GM23338 (cell line): ENCODE results near the gene ADA. TPM values are rescaled to one million over a fixed set of nuclear protein-coding genes. Genes with fewer than 3 reads are reported as not detected.

Experiments used
- ATAC-seq: fragments of 200-7000 bp; cut with Tn5 transposase; 3 replicates; pipeline ENCODE4 v1.9.1; 2020
- DNase-seq: peaks from one replicate; pipeline ENCODE4 v3.0.0-alpha.2; 2015; ENCODE audit warnings: low spot score
- H2AFZ ChIP-seq: fragments of 200-600 bp; sonication (generic); 2 replicates; pipeline ENCODE4 v1.8.0; 2016; ENCODE audit warnings: antibody characterized with exemption, mild to moderate bottlenecking, moderate library complexity
- H3F3A ChIP-seq: fragments of 200-600 bp; sonication (generic); replicated peaks from 2 replicates; pipeline ENCODE4 v1.8.0; 2017; ENCODE audit warnings: antibody characterized with exemption, mixed run types, low read depth
- H3K27ac ChIP-seq: fragments of 200-600 bp; sonication (generic); 2 replicates; pipeline ENCODE4 v1.6.1; 2016; ENCODE audit warnings: low read depth
- H3K27me3 ChIP-seq: fragments of 200-600 bp; sonication (generic); 2 replicates; pipeline ENCODE4 v1.8.0; 2016; ENCODE audit warnings: mild to moderate bottlenecking, mixed run types, moderate library complexity; ENCODE audit not compliant: insufficient read depth
- H3K36me3 ChIP-seq: fragments of 200-600 bp; sonication (generic); 2 replicates; pipeline ENCODE4 v1.8.0; 2016; ENCODE audit warnings: mild to moderate bottlenecking; ENCODE audit not compliant: insufficient read depth
- H3K4me1 ChIP-seq: fragments of 200-600 bp; sonication (generic); 2 replicates; pipeline ENCODE4 v1.8.0; 2016; ENCODE audit warnings: mild to moderate bottlenecking, moderate library complexity; ENCODE audit not compliant: insufficient read depth
- H3K4me2 ChIP-seq: fragments of 200-600 bp; sonication (generic); 2 replicates; pipeline ENCODE4 v1.7.1; 2017; ENCODE audit warnings: mixed run types
- H3K4me3 ChIP-seq: fragments of 200-600 bp; sonication (generic); 2 replicates; pipeline ENCODE4 v1.6.1; 2016; ENCODE audit warnings: mixed run types
- H3K79me2 ChIP-seq: fragments of 200-600 bp; sonication (generic); replicated peaks from 2 replicates; pipeline ENCODE4 v1.8.0; 2017; ENCODE audit warnings: mild to moderate bottlenecking; ENCODE audit not compliant: insufficient read depth
- H3K9me2 ChIP-seq: fragments of 200-600 bp; sonication (generic); 2 replicates; pipeline ENCODE4 v1.8.0; 2017; ENCODE audit not compliant: insufficient read depth
- H4K20me1 ChIP-seq: fragments of 200-600 bp; sonication (generic); replicated peaks from 2 replicates; pipeline ENCODE4 v1.8.0; 2017; ENCODE audit warnings: mild to moderate bottlenecking; ENCODE audit not compliant: insufficient read depth
- H3K27ac Mint-ChIP-seq: 2 replicates; pipeline ENCODE4 v1.8.0; 2020; ENCODE audit warnings: inconsistent platforms, mild to moderate bottlenecking, moderate library complexity, mixed read lengths
- H3K27me3 Mint-ChIP-seq: 3 replicates; pipeline ENCODE4 v1.8.0; 2022; ENCODE audit warnings: low read depth, mild to moderate bottlenecking, moderate library complexity, mixed read lengths, inconsistent platforms; ENCODE audit not compliant: insufficient read depth, poor library complexity
- H3K36me3 Mint-ChIP-seq: 3 replicates; pipeline ENCODE4 v1.8.0; 2021; ENCODE audit warnings: low read depth, mild to moderate bottlenecking, inconsistent platforms, moderate library complexity, mixed read lengths
- H3K4me1 Mint-ChIP-seq: 3 replicates; pipeline ENCODE4 v1.8.0; 2020; ENCODE audit warnings: mild to moderate bottlenecking, inconsistent platforms, mixed read lengths
- H3K4me3 Mint-ChIP-seq: 3 replicates; pipeline ENCODE4 v1.8.0; 2021; ENCODE audit warnings: moderate library complexity, mild to moderate bottlenecking, inconsistent platforms, mixed read lengths
- H3K9me3 Mint-ChIP-seq: 3 replicates; pipeline ENCODE4 v1.8.0; 2020; ENCODE audit warnings: moderate library complexity, mild to moderate bottlenecking, inconsistent platforms, mixed read lengths
- CTCF ChIP-seq, 2 experiments: fragments of 200-600 bp in 1 of 2; sonication (generic) in 1 of 2; conservative IDR thresholded peaks; 2 replicates each; pipeline versions ENCODE4 v1.5.1 to v1.6.1; 2016 to 2017; ENCODE audit warnings: antibody characterized with exemption in 2 of 2, low read depth in 2 of 2, mild to moderate bottlenecking in 2 of 2, moderate library complexity in 1 of 2
- EZH2 ChIP-seq: fragments of 200-600 bp; sonication (generic); IDR thresholded peaks from one replicate; pipeline ENCODE4 v1.8.0; 2017; ENCODE audit warnings: antibody characterized with exemption, mild to moderate bottlenecking, low read depth; ENCODE audit not compliant: unreplicated experiment
- EZH2phosphoT487 ChIP-seq: fragments of 200-600 bp; sonication (generic); IDR thresholded peaks from one replicate; pipeline ENCODE4 v1.8.1; 2018; ENCODE audit warnings: antibody characterized with exemption; ENCODE audit not compliant: unreplicated experiment
- REST ChIP-seq: IDR thresholded peaks from one replicate; pipeline ENCODE4 v1.6.1; 2018; ENCODE audit warnings: antibody characterized with exemption; ENCODE audit not compliant: unreplicated experiment
- STAT1 ChIP-seq: IDR thresholded peaks from one replicate; pipeline ENCODE4 v1.6.1; 2016; ENCODE audit warnings: antibody characterized with exemption; ENCODE audit not compliant: unreplicated experiment
- ZNF114 ChIP-seq: fragments of 250-450 bp; sonication (Bioruptor Pico); IDR thresholded peaks from 2 replicates; pipeline ENCODE4 v1.5.0; 2020; ENCODE audit warnings: mild to moderate bottlenecking, moderate library complexity
- ZNF331 ChIP-seq: fragments of 250-450 bp; sonication (Bioruptor Pico); IDR thresholded peaks from 2 replicates; pipeline ENCODE4 v1.5.0; 2020; ENCODE audit warnings: low read depth, mild to moderate bottlenecking, moderate library complexity
- ZNF462 ChIP-seq: fragments of 250-450 bp; sonication (Bioruptor Pico); IDR thresholded peaks from 2 replicates; pipeline ENCODE4 v1.5.0; 2020; ENCODE audit warnings: mild to moderate bottlenecking, moderate library complexity
- polyA plus RNA-seq: library from polyadenylated mRNA; unstranded; fragments of >200 nt; fragmentation: Nextera tagmentation; extraction: Ambion mirVana; gene quantifications from 2 replicates; pipeline ENCODE4 v1.2.1, GENCODE V29; 2016
- total RNA-seq: library from RNA; depleted of rRNA; stranded (reverse); fragments of >200 nt; shearing (Covaris generic); gene quantifications from 2 replicates; pipeline ENCODE4 v1.2.3, GENCODE V29; 2014

The ADA gene
- total and polyA plus RNA-seq, 2 experiments from 2014 or later, result 15.8 to 16.2 TPM

- TF ChIP-seq EZH2 (no peak), REST (no peak), ZNF331 (CRISPR knock-in tag) (no peak), STAT1 (no peak), ZNF114 (CRISPR knock-in tag) (no peak), CTCF (conservative IDR thresholded peaks at IDR 0.05; ENCODE audit: low read depth in 2 of 2) (no peak)
- Histone ChIP-seq H3K36me3 (no peaks in the 10 kb centered on the region), H3K4me2 (no peak overlapping the region), H4K20me1 (peaks cover 15% of the 10 kb centered on the region; the same call in 1 of the 2 replicates), H3K4me3 (no peak overlapping the region), H3K27me3 (peaks cover 50% of the 10 kb centered on the region), H2AFZ (no peak overlapping the region), H3K27ac (no peak overlapping the region), H3K4me1 (peaks cover 24% of the 10 kb centered on the region), H3F3A (no peaks in the 10 kb centered on the region), H3K79me2 (no peaks in the 10 kb centered on the region), H3K9me2 (no peaks in the 10 kb centered on the region)
- DNase-seq (no peak), ATAC-seq (no peak)
- no peak overlapping the region for H3K4me3 Mint-ChIP-seq
- H3K27ac Mint-ChIP-seq, result no peak overlapping the region
- H3K27me3 Mint-ChIP-seq, result peaks cover 19% of the 10 kb centered on the region
- no peaks in the 10 kb centered on the region for H3K9me3 Mint-ChIP-seq
- H3K4me1 Mint-ChIP-seq, result peaks cover 35% of the 10 kb centered on the region
- H3K36me3 Mint-ChIP-seq, result peaks cover 74% of the 10 kb centered on the region
Measured at GRCh38 chr20:44618318-44618731, 33.2 kb downstream of the ADA start.

GRCh38 chr20:44616604-44616964, 34.9 kb downstream of the ADA start:
- peaks cover 58% of the 10 kb centered on the region for H3K36me3 Mint-ChIP-seq
- Histone ChIP-seq H3K27me3 (peaks cover 49% of the 10 kb centered on the region), H2AFZ (no peak overlapping the region), H3K4me3 (no peak overlapping the region), H3K27ac (no peak overlapping the region), H4K20me1 (peaks cover 15% of the 10 kb centered on the region; the same call in 1 of the 2 replicates), H3K36me3 (no peaks in the 10 kb centered on the region), H3F3A (no peaks in the 10 kb centered on the region), H3K4me1 (peaks cover 24% of the 10 kb centered on the region), H3K4me2 (peak overlapping the region; percentile 68), H3K79me2 (no peaks in the 10 kb centered on the region), H3K9me2 (no peaks in the 10 kb centered on the region)
- no peak overlapping the region for H3K27ac Mint-ChIP-seq
- no peak overlapping the region for H3K4me3 Mint-ChIP-seq
- ATAC-seq, result peak; percentile 39
- H3K27me3 Mint-ChIP-seq, result peaks cover 18% of the 10 kb centered on the region
- peaks cover 35% of the 10 kb centered on the region for H3K4me1 Mint-ChIP-seq
- no peaks in the 10 kb centered on the region for H3K9me3 Mint-ChIP-seq
- peak; percentile 67 for DNase-seq
- TF ChIP-seq CTCF (conservative IDR thresholded peaks at IDR 0.05; ENCODE audit: low read depth in 2 of 2), result no peak
- no peak for TF ChIP-seq ZNF331 (CRISPR knock-in tag)
- TF ChIP-seq EZH2phosphoT487, result no peak
- no peak for TF ChIP-seq ZNF462 (CRISPR knock-in tag)
